NOMO-1 (cell line): ENCODE measurements around the gene LOC101059915.
A peak's percentile ranks its signal among the peaks of the same experiment; 100 is the strongest.

ENCODE experiments used
- DNase-seq, 2 experiments: peaks; one replicate each; lab custom pipeline; 2025; ENCODE audit not compliant: unreplicated experiment in 2 of 2; lab: John Stamatoyannopoulos, UW

Gene LOC101059915

DNA sequence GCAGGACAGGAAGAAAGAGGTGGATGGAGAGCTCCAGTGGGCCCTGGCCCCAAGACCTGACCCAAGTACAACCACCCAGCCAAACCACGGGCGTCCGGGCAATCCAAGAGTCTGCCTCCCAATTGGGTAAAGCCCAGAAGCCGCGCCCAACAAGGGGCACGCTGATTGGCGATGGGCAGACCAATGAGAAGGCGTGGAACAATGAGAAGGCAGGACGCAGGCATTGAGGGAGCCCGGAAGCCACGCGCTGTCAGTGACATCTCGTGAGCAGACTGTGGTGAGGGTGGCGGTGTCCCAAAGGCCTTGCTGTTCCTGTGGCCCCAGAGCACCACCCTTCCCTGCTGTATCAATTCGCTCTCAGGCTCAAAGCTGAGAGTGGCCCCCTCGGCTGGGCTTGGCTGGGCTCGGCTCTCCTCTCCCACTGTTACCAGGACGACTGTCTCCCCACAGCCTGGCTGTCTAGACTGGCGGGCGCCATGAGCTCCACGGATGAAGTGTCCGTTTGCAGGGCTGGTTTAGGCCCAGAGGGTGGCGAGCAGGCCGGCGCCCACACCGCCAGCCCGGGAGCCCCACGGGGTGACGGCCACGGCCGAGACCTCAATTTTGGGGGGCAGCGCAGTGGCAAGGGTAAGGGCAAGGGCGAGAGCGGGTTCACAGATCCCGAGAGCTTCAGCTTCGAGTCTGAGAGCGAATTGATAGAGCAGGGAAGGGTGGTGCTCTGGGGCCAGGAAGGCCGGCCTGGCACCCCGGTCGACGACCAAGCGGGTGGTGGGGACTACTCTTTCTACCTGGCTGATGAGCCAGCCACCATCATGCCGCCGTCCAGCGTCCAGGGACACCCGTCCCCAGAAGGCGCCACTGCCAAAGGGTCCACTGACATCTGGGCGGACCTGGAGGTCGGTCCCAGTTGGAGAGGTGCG is at the start of gene LOC101059915:
LOC101059915 (plus strand) TSS at position 219 of the 920 bp plus-strand sequence.
- DNase-seq = no peak

DNA sequence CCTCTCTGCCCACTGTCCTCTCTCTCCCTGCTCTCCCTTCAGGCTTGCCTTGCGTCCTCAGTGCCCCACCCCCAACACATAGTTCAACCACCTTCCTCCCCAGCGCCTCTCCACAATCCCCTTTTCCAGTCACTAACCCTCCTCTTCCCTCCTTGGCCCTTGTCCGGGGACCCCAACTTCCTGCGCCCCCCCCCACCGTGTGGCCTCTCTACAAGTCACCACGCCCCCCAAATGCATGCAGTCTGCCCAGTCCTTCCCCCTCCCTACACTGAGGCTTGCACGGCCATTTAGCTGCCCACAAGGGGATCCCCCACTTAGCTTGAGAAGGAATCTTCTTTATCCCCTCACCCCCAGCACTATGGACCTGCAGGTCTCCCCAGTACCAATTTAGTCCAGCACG is 49.6 kb upstream of the LOC101059915 start:
- no peak for DNase-seq

DNA sequence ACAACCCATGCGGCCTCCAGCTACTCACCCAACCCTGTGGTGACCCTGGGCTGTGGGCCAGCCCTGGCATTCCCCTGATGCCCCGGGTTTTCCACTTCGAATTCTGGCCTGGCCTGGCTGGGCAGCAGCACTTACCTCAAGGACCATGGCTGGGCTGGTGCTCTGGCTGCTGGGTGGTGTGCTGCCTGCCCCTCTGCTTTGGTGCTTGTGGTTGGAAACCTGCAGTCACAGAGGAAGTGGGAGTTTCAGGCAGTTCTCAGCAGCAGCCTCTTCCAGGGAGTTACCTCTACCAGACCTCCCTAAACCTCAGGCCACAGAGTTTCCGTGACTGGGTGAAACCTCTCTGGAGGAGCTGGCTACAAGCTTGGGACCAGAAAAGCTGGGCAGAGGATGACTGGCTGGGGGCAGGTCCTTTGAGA is 49.0 kb upstream of the LOC101059915 start, which contains the start of gene CXCR3:
CXCR3 (minus strand) TSS at position 209 of the 419 bp plus-strand sequence; CDS start at position 147, 62 bp downstream.
- DNase-seq = peak; percentile 33 to 56

DNA sequence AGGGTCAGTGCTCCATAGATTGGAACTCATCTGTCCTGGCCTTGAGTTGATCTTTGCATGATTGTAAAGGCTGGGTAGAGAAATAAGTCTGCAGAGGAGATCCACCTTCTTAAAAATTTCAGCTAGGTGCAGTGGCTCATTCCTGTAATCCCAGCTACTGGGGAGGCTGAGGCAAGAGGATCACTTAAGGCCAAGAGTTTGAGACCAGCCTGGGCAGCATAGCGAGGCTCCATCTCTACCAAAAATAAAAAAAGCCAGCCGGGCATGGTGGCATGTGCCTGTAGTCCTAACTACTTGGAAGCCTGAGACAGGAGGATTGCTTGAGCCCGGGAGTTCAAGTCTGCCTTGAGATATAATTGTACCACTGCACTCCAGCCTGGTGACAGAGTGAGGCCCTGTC is 48.6 kb upstream of the LOC101059915 start:
- no peak for DNase-seq

DNA sequence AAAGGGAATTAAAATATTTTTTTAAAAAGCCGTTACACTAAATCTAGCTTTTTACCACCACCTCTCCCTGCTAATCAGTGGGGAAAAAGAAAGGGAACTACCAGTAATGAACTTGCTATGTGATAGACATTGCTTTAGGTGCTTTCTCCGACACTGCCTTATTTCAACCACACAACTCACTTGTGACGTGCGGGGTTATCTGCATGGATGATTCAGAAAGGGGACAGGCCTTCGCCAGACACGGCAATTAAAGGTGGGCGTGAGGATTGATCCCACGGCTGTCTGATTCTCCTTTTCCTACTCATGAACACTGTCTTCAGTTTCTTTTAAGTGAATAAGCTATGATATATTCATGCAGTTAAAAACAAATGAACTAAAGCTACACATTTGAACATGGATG is 48.2 kb upstream of the LOC101059915 start:
- no peak for DNase-seq

DNA sequence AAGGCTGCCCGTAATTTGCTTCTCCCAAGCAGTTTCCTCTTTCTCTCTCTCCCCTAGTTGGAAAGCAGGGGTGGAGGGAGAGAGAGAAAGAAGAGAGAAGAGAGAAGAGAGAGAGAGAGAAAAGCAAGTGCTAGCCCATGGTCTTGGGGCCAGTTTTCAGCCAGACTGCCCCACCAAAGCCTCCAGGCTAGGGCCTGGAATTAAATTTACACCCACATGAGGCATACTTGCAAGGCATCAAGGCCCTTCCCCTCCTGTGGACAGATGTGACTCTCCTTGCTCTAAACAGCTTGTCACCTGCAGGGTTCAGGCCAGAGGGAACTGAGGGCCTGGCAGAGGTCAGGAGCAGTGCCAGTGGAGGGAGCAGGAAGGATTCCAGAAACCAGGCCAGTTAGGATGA is 47.4 kb upstream of the LOC101059915 start:
- DNase-seq = no peak

DNA sequence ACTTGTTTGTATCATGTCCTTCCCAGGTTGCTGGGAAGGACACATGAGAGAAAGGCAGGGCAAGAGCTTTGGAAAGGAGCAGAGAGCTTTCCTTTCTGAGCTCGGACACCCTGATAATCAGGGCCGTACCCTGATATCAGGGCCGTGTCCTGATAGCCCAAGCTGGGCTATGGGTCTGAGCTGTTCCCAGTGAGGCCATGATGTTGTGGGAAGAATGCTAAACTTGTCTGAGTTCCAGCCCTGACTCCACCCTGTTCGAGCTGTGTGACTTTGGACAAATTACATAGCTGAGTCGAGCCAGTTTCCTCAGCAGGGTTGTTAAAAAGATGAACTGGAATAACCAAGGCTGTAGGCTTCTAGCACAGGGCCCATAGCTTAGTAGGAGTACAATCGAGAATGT is 45.7 kb upstream of the LOC101059915 start:
- DNase-seq = no peak

DNA sequence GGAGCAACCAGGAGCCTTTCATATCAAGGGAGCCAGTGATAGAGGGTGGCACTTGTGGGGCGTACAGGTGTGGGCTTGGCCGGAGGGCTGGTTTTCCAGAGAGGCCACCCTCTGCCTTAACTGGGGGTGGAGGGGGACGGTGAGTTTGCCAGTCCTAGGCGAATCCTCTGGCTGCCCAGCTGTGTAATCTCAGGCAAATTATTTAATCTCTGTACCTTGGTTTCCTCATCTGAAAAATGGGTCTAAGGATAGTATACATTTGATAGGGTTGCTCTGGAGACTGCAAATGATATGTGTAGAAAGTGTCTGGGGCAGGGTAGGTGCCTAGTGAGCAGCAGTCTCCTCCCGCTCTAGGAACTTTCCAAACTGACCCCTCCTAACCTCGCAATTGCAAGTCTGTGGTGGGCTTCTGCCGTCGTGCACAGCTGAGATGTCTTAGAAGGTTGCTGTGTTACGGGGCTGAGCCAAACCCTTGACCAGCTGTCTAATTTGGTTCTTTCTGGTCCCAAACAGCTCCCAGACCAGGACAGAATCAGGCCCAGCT is 45.2 kb upstream of the LOC101059915 start:
- DNase-seq = no peak

DNA sequence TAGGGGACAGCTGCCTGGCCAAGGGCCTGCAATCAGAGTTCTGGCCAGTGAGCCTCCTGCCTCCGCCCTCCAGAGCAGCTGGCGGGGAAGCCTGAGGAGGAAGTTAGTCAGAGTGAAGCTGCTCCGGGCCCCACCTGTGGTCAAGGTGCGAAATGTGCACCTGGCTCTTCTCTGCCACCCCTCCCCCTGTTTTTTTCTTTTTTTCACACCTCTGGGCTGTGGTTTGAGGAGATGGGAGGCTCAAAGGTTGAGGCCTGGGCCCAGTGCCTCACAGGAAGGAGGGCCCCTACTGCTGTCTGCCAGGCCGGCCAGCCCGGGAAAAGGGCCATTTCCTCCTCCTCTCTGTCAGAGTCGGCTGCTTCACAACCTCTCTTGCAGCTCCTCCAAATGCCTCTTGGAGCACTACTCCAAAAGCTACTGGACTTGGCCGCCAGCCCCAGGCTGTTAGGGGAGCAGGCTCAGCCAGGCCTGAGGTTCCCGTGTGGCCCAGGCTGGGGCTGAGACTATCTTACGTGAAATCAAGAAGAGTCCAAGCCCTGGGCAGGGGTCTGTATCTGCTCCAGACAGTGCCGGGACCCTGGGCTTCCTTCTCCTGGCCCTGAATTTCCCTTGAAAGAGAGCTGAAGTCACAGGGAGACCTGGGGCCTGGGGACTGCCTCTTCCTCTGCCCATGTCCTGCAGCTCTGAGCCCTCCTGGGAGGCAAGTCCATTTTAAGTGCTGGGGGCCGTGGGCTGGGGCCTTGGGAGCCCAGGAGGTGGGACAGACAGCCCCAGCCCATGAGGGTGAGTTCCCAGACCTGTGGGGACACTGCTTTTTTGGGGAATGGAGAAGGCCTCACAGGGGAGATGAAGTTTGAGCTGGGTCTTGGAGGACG is 44.5 kb upstream of the LOC101059915 start:
- peak; percentile 48 for DNase-seq

DNA sequence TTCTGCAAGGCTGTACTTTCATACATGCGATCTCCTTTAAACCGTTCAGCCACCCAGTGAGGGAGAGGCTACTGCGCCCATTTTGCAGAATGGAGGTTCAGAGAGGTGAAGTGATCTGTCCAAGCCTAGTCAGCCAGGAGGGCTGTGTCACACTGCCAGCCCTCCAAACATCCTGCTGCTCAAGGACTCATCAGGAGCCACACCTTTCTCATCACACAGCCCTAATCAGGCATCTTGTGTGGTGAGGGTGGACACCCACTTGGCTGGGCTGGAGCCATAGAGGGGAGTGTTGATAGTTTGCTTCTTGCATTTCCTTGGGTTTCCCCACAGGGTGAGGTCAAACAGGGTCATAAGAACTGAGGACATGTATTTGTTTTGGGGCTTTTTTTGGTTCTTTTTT is 43.6 kb upstream of the LOC101059915 start:
- no peak for DNase-seq

DNA sequence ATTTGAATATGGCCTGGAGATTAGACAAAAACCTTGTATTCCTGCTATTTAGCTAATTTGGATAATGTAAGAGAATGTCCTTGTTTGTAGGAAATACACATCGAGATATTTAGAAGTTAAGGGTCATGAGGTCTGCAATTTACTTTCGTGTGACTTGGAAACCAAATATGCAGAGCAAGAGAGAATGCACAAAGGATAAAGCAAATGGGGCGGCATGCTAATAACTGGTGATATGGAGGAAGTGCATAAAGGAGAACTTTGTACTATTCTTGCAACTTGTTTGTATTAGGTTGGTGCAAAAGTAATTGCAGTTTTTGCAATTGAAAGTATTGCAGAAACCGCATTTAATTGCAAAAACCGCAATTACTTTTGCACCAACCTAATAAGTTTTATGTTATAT is 41.9 kb upstream of the LOC101059915 start:
- no peak for DNase-seq

DNA sequence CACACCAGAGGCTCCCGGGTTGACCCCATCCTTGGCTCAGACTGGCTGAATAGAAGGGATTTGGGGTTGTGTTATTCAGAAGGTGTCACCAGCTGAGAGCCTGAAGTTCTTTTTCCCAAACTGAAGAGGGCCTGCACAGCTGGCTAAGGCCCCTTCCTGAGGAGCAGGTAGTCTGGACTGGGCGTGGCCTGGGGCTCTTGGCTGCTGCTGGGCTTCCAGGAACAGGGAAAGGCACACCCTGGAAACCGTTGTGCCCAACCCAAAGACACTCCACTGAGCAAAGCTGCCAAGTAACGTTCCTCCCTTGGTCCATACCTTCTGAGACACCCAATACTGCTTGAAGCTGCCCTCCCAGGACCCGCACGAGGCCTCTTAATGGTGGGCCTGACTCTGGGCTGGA is 40.8 kb upstream of the LOC101059915 start:
- no peak for DNase-seq

DNA sequence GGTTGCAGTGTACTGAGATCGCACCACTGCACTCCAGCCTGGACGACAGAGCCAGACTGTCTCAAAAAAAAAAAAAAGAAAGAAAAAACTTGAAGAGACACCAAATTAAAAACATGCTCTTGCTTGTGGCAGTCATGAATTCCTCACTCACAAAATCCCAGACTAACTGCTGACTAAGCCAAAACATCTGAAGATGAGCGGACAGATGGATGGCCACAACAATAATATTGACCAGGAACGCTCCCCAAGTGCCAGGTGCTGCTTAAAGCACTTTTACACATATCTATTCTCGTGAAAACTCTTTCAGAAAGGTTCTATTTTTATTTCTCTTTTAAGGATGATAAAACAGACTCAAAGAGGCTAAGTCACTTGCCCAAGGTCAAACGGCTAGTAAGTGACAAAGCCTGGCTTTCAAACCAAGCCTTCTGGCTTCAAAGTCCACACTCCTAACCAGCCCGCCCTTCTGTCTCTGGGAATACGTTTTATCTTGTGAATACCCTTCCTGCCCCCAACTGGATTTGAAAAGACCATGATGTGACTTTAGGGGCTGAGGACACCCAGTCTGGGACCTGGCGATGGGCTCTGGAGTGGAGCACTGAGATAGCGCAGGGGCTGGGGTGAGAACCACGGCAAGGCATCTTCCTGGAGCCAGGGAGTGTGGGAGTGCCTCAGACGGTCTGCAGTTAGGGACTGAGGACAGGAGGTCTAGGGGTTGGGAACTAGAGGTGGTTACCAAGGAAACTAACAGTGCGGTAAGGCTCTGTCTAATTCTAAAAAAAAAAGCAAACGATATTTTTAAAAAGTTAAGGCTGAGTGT is 39.5 kb upstream of the LOC101059915 start:
- no peak for DNase-seq

DNA sequence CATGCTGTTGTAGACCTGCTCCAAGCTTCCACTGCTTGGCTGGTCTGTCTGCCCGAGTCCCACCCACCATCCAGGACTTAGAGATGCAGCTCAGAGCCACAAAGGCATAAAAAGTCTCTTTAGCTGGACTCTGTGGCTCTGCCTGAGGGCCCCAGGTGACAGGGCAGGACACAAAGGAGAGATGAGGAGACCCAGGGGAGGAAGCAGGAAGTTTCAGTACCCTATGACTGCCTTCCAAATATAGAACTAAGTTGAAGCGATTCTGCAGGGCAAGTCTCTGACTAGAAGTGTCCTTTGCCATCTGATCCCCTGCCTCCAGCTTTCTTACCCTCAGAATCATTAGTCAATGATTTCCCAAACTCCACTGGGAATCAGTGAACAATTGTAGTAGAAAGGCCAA is 37.9 kb upstream of the LOC101059915 start:
- DNase-seq = no peak

DNA sequence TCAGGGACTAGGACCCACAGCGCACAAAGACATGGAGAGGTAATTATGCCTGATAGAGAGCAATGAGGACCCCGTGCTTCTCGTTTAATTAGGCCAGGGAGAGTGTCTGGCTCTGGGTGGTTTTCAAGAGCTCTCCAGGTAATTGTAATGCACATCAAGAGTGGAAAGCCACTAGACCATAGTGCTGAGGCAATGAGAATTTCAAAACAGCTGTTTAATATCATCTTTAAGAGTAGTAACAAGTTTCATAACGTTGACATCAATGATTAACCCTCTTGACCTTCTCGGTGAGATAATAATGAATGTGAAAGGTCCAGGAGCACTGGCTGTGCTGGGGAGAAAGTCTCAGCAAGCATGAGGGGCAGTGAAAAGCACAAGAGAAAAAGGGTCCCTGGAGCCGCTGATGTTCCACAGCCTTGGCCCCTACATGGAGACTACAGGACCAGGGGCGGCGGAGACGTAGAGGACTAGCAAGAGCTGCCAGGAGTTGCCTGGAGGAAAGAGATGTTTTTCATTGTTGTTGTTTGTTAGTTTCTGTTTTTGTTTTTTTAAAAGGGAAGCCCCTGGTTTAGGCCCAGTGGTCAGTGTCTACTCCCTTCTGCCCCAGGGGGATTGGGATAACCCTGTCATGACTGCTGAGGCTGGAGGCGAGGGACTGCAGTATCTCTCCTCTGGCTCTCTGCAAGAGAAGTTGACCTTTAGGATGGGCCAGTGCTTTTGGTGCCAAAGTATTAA is 34.3 kb upstream of the LOC101059915 start:
- DNase-seq = no peak

DNA sequence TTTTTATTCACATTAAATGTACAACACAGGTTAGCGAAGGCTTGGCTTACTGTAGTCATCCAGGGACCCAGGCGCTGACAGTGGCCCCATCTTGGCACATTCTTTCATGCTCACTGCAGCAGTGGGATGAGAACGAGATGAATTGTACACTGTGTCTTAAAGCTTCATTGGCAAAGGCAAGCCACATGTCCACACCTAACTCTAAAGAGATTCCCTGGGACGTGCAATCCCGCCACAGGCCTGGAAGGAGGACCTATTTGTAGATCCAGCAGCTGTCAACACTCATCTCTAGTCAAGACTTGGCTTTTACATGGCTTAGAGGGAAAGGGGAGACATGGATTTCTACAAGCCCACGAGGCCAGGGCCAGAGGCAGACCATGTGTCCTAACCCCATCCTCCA is 33.0 kb upstream of the LOC101059915 start:
- no peak for DNase-seq

DNA sequence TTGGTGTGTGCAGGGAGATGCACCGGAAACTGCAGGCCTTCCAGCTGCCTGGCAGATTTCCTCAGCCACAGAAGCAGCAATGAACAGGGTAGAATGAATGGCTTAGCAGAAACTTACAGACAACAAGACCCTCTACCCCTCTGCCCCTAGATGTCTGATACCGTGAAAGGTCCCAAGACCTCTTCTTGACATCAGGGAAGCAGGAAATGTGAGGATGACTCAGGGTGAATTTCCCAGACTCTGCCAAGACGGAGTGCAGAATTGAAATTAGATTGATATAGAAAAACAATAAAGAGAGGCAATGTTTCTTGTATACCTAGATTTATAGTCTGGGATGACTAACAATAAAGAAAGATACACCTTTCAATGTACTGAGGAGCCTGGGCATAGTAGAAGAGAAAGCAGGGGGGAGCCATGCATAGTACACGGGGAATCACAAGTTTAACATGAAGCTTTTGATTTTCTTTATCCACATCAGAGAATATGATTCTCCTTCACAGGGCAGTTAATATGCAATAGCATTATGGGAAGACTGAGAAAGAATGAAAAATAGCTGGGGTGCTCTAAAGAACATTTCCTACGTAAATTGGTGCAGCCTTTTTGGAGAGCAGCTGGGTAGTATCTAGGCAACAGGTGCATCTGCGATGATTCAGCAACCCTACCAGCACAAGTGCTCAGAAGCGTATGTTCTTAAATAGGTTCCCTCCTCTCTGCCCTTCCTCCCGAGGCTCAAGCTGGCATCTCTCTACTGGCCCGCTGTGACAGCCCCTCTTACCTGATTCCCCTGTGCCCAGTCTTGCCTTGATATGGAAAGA is 30.7 kb upstream of the LOC101059915 start:
- no peak for DNase-seq

DNA sequence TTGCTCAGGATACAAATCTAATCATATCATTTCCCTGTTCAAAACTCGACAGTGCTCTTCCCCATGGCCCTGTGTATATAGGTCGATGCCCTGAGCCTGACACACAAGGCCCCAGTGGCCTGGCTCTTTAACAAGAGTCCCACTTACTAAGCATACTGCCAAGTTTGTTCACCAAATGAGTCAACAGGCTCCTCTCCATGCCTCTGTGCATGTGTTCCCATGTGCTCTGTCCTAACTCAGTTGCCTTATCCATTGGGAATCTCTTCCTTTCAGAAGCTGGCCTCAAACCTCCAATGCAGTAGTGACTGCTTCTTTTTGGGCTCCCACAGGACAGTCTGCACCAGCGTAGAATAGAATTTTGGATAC is 30.1 kb upstream of the LOC101059915 start:
- DNase-seq = no peak

DNA sequence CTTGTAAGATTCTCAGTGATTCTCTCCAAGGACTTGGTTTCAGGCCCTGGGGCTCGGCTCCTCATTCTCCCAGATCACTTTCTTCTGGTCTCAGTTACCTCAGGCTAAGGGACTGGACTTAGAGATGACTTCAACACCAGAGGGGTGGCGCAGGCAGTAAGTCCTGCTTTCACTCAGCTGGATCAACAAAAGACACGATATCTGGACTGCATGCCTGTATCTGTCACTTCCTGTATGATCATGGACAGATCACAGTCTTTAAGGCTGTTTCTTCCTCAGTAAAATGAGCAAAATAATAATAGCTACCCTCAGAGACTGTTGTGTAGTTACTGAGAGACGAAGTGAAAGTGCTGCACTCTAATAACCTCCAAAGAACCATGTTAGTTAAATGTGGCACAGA is 29.5 kb upstream of the LOC101059915 start:
- no peak for DNase-seq
